Prostate gland (tissue), 2 donors: ENCODE measurements around the gene CCN2.

Source experiments
- CTCF ChIP-seq, 4 experiments: fragments of 200-600 bp in 2 of 4; fragments of 450-650 bp in 2 of 4; sonication (generic) in 2 of 4; IDR thresholded peaks; 1 replicate in 3 of 4; 2 replicates in 1 of 4; pipeline ENCODE4 v1.5.1; 2016 to 2019; ENCODE audit warnings: antibody characterized with exemption in 4 of 4, mild to moderate bottlenecking in 2 of 4, moderate library complexity in 2 of 4
- POLR2A ChIP-seq: fragments of 450-650 bp; IDR thresholded peaks from one replicate; pipeline ENCODE4 v1.6.1; 2016; ENCODE audit warnings: antibody characterized with exemption, mild to moderate bottlenecking

GRCh38 chr6:131954775-131955107 is 3.6 kb upstream of the CCN2 start:
- TF ChIP-seq CTCF (IDR thresholded peaks at IDR 0.05) (no peak), POLR2A (no peak)
